DND-41 (cell line): ENCODE data around the gene CERS2.

ENCODE experiments used
- ATAC-seq: fragments of 200-7000 bp; cut with Tn5 transposase; 3 replicates; pipeline ENCODE4 v1.9.1; 2021; ENCODE audit warnings: low read depth; ENCODE audit not compliant: insufficient read depth
- DNase-seq: peaks from one replicate; pipeline ENCODE4 v3.0.0-alpha.2; 2020
- H2AFZ ChIP-seq: 2 replicates; pipeline ENCODE4 v1.6.0; 2012; ENCODE audit warnings: low read depth, low read length
- H3K27ac ChIP-seq: 2 replicates; pipeline ENCODE4 v1.5.1; 2012; ENCODE audit warnings: low read length, inconsistent platforms
- H3K27me3 ChIP-seq: fragments of 200-600 bp; sonication (generic); 2 replicates; pipeline ENCODE4 v1.6.0; 2012; ENCODE audit warnings: low read length, mild to moderate bottlenecking, inconsistent platforms; ENCODE audit not compliant: insufficient read depth, poor library complexity
- H3K36me3 ChIP-seq: 2 replicates; pipeline ENCODE4 v1.5.1; 2012; ENCODE audit warnings: low read length, inconsistent platforms; ENCODE audit not compliant: insufficient read depth
- H3K4me1 ChIP-seq: 2 replicates; pipeline ENCODE4 v1.5.1; 2012; ENCODE audit warnings: mild to moderate bottlenecking, low read length; ENCODE audit not compliant: insufficient read depth
- H3K4me2 ChIP-seq: 2 replicates; pipeline ENCODE4 v1.6.0; 2012; ENCODE audit warnings: mild to moderate bottlenecking, moderate library complexity, low read length, inconsistent platforms; ENCODE audit not compliant: insufficient read depth
- H3K4me3 ChIP-seq, 2 experiments: fragments of 200-600 bp in 1 of 2; shearing (Covaris generic) in 1 of 2; 2 replicates each; pipeline ENCODE4 v1.5.1; 2012 to 2016; ENCODE audit warnings: inconsistent platforms in 2 of 2, low read length in 2 of 2, mild to moderate bottlenecking in 2 of 2, low read depth in 1 of 2, moderate library complexity in 1 of 2
- H3K79me2 ChIP-seq: 2 replicates; pipeline ENCODE4 v1.6.0; 2012; ENCODE audit warnings: low read length, inconsistent platforms; ENCODE audit not compliant: insufficient read depth
- H3K9ac ChIP-seq: 2 replicates; pipeline ENCODE4 v1.6.0; 2012; ENCODE audit warnings: low read depth, mild to moderate bottlenecking, inconsistent platforms, low read length, moderate library complexity
- H3K9me3 ChIP-seq: 2 replicates; pipeline ENCODE4 v1.5.1; 2012; ENCODE audit warnings: low read length, moderate library complexity, mild to moderate bottlenecking, inconsistent platforms; ENCODE audit not compliant: insufficient read depth, severe bottlenecking
- H4K20me1 ChIP-seq: 2 replicates; pipeline ENCODE4 v1.6.0; 2012; ENCODE audit warnings: low read length; ENCODE audit not compliant: insufficient read depth
- EZH2 ChIP-seq: IDR thresholded peaks from 3 replicates; pipeline ENCODE4 v1.6.1; 2012; ENCODE audit warnings: borderline replicate concordance, low read depth, mild to moderate bottlenecking, moderate library complexity, low read length, inconsistent platforms; ENCODE audit not compliant: severe bottlenecking
- TF ChIP-seq, protein P1 (sequence below): IDR thresholded peaks from 2 replicates; pipeline ENCODE4 v1.5.1; 2012; ENCODE audit warnings: borderline replicate concordance, low read length, moderate library complexity, mild to moderate bottlenecking; ENCODE audit not compliant: poor library complexity, severe bottlenecking; ENCODE audit errors: extremely low read depth

Gene CERS2

DNA sequence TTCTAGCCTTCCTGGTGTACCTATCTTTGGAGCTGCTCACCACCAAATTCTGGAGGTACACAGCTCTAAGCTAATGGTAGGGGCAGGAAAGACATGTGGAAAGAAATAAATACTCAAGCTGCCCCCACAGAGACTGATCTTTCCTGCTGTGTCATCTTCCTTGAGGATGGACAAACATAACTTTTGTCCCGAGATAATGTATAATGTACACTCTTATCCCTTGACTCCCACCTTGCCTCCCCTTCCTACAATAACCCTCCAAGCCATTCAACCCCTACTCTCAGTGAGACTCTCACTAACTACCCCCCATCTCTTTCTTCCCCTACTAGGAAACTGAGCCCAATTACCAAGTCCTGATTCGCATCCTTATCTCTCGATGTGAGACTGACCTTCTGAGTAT, 19.6 kb upstream of the CERS2 start:
- Histone ChIP-seq H3K4me2 (no peak overlapping the region), H3K36me3 (no peaks in the 10 kb centered on the region; the same call in 1 of the 2 replicates), H3K9me3 (no peaks in the 10 kb centered on the region), H2AFZ (no peak overlapping the region), H4K20me1 (no peaks in the 10 kb centered on the region), H3K27ac (no peak overlapping the region), H3K4me3 (no peak overlapping the region), H3K27me3 (no peaks in the 10 kb centered on the region), H3K4me1 (peaks cover 8% of the 10 kb centered on the region), H3K9ac (no peak overlapping the region), H3K79me2 (no peaks in the 10 kb centered on the region)
- DNase-seq (no peak), ATAC-seq (no peak)
- no peak for TF ChIP-seq EZH2
- TF ChIP-seq, protein P1, sequence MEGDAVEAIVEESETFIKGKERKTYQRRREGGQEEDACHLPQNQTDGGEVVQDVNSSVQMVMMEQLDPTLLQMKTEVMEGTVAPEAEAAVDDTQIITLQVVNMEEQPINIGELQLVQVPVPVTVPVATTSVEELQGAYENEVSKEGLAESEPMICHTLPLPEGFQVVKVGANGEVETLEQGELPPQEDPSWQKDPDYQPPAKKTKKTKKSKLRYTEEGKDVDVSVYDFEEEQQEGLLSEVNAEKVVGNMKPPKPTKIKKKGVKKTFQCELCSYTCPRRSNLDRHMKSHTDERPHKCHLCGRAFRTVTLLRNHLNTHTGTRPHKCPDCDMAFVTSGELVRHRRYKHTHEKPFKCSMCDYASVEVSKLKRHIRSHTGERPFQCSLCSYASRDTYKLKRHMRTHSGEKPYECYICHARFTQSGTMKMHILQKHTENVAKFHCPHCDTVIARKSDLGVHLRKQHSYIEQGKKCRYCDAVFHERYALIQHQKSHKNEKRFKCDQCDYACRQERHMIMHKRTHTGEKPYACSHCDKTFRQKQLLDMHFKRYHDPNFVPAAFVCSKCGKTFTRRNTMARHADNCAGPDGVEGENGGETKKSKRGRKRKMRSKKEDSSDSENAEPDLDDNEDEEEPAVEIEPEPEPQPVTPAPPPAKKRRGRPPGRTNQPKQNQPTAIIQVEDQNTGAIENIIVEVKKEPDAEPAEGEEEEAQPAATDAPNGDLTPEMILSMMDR: no peak

- DNase-seq: no peak
- H4K20me1 ChIP-seq: no peaks in the 10 kb centered on the region
- no peak overlapping the region for H3K9ac ChIP-seq
- H3K4me3 ChIP-seq: no peak overlapping the region
- no peak overlapping the region for H3K27ac ChIP-seq
- peaks cover 8% of the 10 kb centered on the region for H3K4me1 ChIP-seq
- no peak overlapping the region for H3K4me2 ChIP-seq
- H3K79me2 ChIP-seq: no peaks in the 10 kb centered on the region
- ATAC-seq: no peak
- H3K36me3 ChIP-seq: no peaks in the 10 kb centered on the region; the same call in 1 of the 2 replicates
- no peaks in the 10 kb centered on the region for H3K27me3 ChIP-seq
- no peak overlapping the region for H2AFZ ChIP-seq
- H3K9me3 ChIP-seq: no peaks in the 10 kb centered on the region
- TF ChIP-seq, protein P1: no peak
- no peak for TF ChIP-seq EZH2
These were observed 18.0 kb upstream of the CERS2 start for GRCh38 chr1:150992626-150993025.

GRCh38 chr1:150987924-150988323, 13.3 kb upstream of the CERS2 start:
- H3K9ac ChIP-seq: no peak overlapping the region
- no peaks in the 10 kb centered on the region for H3K36me3 ChIP-seq
- ATAC-seq: no peak
- H3K79me2 ChIP-seq: no peaks in the 10 kb centered on the region
- no peaks in the 10 kb centered on the region for H3K9me3 ChIP-seq
- H2AFZ ChIP-seq: no peak overlapping the region
- H3K27ac ChIP-seq: no peak overlapping the region
- no peaks in the 10 kb centered on the region for H3K27me3 ChIP-seq
- DNase-seq: no peak
- TF ChIP-seq, protein P1: no peak
- no peak for TF ChIP-seq EZH2
- H3K4me2 ChIP-seq: no peak overlapping the region
- no peaks in the 10 kb centered on the region for H4K20me1 ChIP-seq
- no peaks in the 10 kb centered on the region for H3K4me1 ChIP-seq
- H3K4me3 ChIP-seq: no peak overlapping the region
